Smooth muscle cell (in vitro differentiated cells): ENCODE results near the gene MS4A8. TPM values are rescaled to one million over a fixed set of nuclear protein-coding genes. Genes with fewer than 3 reads are reported as not detected.
"Not testable (repeated sequence)": the region's sequence is repeated elsewhere in the genome, so short reads cannot be mapped to it uniquely, and the experiment has no call there.

Experiments
- DNase-seq: peaks from one replicate; lab custom pipeline; 2025; ENCODE audit not compliant: unreplicated experiment; lab: John Stamatoyannopoulos, UW
- H2AFZ ChIP-seq: fragments of 200-600 bp; sonication (generic); 2 replicates; pipeline ENCODE4 v1.6.0; 2016; ENCODE audit warnings: antibody characterized with exemption, low read depth, mild to moderate bottlenecking
- H3F3A ChIP-seq: fragments of 200-600 bp; sonication (generic); 2 replicates; pipeline ENCODE4 v1.6.0; 2017; ENCODE audit warnings: antibody characterized with exemption, low read depth
- H3K27ac ChIP-seq: fragments of 200-600 bp; sonication (generic); 2 replicates; pipeline ENCODE4 v1.5.1; 2016; ENCODE audit warnings: low read depth, mild to moderate bottlenecking
- H3K27me3 ChIP-seq: fragments of 200-600 bp; sonication (generic); 2 replicates; pipeline ENCODE4 v1.6.1; 2016; ENCODE audit warnings: low read depth, mild to moderate bottlenecking
- H3K36me3 ChIP-seq: fragments of 200-600 bp; sonication (generic); 2 replicates; pipeline ENCODE4 v1.5.1; 2016; ENCODE audit warnings: low read depth
- H3K4me1 ChIP-seq: fragments of 200-600 bp; sonication (generic); 2 replicates; pipeline ENCODE4 v1.5.1; 2016; ENCODE audit warnings: low read depth
- H3K4me2 ChIP-seq: fragments of 200-600 bp; sonication (generic); 2 replicates; pipeline ENCODE4 v1.6.0; 2016; ENCODE audit warnings: mild to moderate bottlenecking
- H3K4me3 ChIP-seq: fragments of 200-600 bp; sonication (generic); 2 replicates; pipeline ENCODE4 v1.5.1; 2016; ENCODE audit warnings: mild to moderate bottlenecking
- H3K79me2 ChIP-seq: fragments of 200-600 bp; sonication (generic); 2 replicates; pipeline ENCODE4 v1.6.0; 2016; ENCODE audit warnings: low read depth, mild to moderate bottlenecking
- H3K9ac ChIP-seq: fragments of 200-600 bp; sonication (generic); 2 replicates; pipeline ENCODE4 v1.6.0; 2016; ENCODE audit warnings: low read depth
- H3K9me3 ChIP-seq: fragments of 200-600 bp; sonication (generic); replicated peaks from 2 replicates; pipeline ENCODE4 v1.5.1; 2016; ENCODE audit warnings: low read depth
- H4K20me1 ChIP-seq: fragments of 200-600 bp; sonication (generic); 2 replicates; pipeline ENCODE4 v1.6.0; 2016; ENCODE audit warnings: low read depth
- WGBS: methylation state at CpG from one replicate; pipeline ENCODE4 v1.1.7; 2016; ENCODE audit warnings: low lambda C conversion rate; 5-methylcytosine and 5-hydroxymethylcytosine counted together
- polyA plus RNA-seq: library from polyadenylated mRNA; unstranded; fragments of >200 nt; fragmentation: Nextera tagmentation; extraction: Ambion mirVana; gene quantifications from 2 replicates; pipeline ENCODE4 v1.2.1, GENCODE V29; 2016
- total RNA-seq: library from RNA; depleted of rRNA; stranded (reverse); fragments of >200 nt; gene quantifications from 2 replicates; pipeline ENCODE4 v1.2.3, GENCODE V29; 2014
- TF ChIP-seq, protein P1 (sequence below): fragments of 200-600 bp; sonication (generic); IDR thresholded peaks from 2 replicates; pipeline ENCODE4 v1.5.1; 2017; ENCODE audit warnings: borderline replicate concordance, mild to moderate bottlenecking, antibody characterized with exemption; ENCODE audit not compliant: insufficient read depth, poor library complexity, severe bottlenecking

Gene MS4A8
- total and polyA plus RNA-seq, 2 experiments from 2014 or later: not detected

DNA sequence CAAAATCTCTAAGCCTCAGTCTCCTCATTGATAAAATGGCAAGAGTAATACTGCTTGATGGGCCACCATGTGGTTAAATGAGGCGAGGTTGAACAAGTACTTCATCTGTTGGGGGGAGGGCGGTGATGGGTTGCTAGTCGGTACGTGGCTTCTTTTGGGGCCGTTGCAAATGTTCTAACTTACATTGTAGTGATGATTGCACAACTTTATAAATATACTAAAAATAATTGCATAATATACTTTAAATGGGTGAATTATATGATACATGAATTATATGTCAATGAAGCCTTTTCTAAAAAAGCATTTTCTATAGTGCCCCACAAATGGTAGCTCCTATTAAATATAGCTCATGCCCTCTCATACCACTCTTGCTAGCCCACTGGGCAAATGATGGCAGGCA, 6.5 kb downstream of the MS4A8 start:
- no peaks in the 10 kb centered on the region for H3K36me3 ChIP-seq
- no peaks in the 10 kb centered on the region for H4K20me1 ChIP-seq
- H3K79me2 ChIP-seq: no peaks in the 10 kb centered on the region
- H3K9ac ChIP-seq: no peak overlapping the region
- no peak overlapping the region for H3K27ac ChIP-seq
- 87% methylated on average over 5 of the region's 5 CpGs for WGBS
- H3F3A ChIP-seq: no peaks in the 10 kb centered on the region
- no peaks in the 10 kb centered on the region for H3K27me3 ChIP-seq
- DNase-seq: no peak
- TF ChIP-seq, protein P1, sequence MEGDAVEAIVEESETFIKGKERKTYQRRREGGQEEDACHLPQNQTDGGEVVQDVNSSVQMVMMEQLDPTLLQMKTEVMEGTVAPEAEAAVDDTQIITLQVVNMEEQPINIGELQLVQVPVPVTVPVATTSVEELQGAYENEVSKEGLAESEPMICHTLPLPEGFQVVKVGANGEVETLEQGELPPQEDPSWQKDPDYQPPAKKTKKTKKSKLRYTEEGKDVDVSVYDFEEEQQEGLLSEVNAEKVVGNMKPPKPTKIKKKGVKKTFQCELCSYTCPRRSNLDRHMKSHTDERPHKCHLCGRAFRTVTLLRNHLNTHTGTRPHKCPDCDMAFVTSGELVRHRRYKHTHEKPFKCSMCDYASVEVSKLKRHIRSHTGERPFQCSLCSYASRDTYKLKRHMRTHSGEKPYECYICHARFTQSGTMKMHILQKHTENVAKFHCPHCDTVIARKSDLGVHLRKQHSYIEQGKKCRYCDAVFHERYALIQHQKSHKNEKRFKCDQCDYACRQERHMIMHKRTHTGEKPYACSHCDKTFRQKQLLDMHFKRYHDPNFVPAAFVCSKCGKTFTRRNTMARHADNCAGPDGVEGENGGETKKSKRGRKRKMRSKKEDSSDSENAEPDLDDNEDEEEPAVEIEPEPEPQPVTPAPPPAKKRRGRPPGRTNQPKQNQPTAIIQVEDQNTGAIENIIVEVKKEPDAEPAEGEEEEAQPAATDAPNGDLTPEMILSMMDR: no peak
- no peak overlapping the region for H3K4me3 ChIP-seq
- H3K9me3 ChIP-seq: no peaks in the 10 kb centered on the region
- no peak overlapping the region for H2AFZ ChIP-seq
- H3K4me1 ChIP-seq: no peaks in the 10 kb centered on the region
- H3K4me2 ChIP-seq: no peak overlapping the region

DNA sequence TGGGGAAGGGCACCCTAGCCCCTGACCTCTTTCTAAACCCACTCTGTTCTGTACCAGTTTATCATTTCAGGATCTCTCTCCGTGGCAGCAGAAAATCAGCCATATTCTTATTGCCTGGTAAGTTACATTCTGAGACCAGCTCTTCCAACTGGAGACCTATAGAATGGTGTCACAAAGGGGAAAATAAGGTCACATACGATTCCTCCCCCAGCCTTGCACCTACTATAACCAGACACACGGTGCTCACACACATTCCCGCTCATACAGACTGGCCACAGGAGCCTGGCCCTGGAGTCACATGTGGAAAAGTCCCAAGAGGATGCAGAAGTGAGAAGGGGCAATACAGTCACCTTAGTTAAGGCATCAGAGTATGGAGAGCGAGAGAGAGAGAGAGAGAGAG, 7.5 kb downstream of the MS4A8 start:
- H3K27me3 ChIP-seq: no peaks in the 10 kb centered on the region
- H3F3A ChIP-seq: no peaks in the 10 kb centered on the region
- no peaks in the 10 kb centered on the region for H3K36me3 ChIP-seq
- DNase-seq: no peak
- TF ChIP-seq, protein P1: no peak
- H3K9ac ChIP-seq: no peak overlapping the region
- no peaks in the 10 kb centered on the region for H4K20me1 ChIP-seq
- no peak overlapping the region for H3K4me2 ChIP-seq
- H2AFZ ChIP-seq: no peak overlapping the region
- no peaks in the 10 kb centered on the region for H3K4me1 ChIP-seq
- H3K79me2 ChIP-seq: no peaks in the 10 kb centered on the region
- no peaks in the 10 kb centered on the region for H3K9me3 ChIP-seq
- H3K4me3 ChIP-seq: no peak overlapping the region
- no peak overlapping the region for H3K27ac ChIP-seq
- 69% methylated on average over 5 of the region's 5 CpGs for WGBS

DNA sequence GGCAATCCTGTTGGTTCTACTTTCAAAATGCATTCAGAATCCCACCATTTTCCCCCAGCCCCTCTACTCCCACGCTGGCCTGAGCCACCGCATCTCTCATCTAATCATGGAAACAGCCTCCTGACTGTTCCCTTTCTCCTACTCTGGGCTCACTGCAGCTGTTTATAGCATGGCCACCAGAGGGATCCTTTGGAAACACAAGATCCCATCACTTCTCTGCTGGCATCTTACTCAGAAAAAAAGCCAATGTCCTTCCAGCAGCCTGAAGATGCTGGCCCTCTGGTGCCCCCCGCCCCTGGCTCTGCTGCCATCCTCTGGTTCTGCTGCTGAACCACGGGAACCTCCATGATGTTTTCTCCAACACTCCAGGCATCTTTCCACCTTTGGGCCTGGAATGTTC, 11.1 kb downstream of the MS4A8 start:
- Histone ChIP-seq H3K27ac (no peak overlapping the region), H3K4me3 (no peak overlapping the region), H3K27me3 (no peaks in the 10 kb centered on the region), H3K9me3 (no peaks in the 10 kb centered on the region), H3F3A (no peaks in the 10 kb centered on the region), H3K36me3 (no peaks in the 10 kb centered on the region), H3K4me2 (no peak overlapping the region), H2AFZ (no peak overlapping the region), H4K20me1 (no peaks in the 10 kb centered on the region), H3K4me1 (no peaks in the 10 kb centered on the region), H3K9ac (no peak overlapping the region), H3K79me2 (no peaks in the 10 kb centered on the region)
- TF ChIP-seq, protein P1: no peak
- no peak for DNase-seq
- WGBS: 51% methylated on average over 4 of the region's 4 CpGs

DNA sequence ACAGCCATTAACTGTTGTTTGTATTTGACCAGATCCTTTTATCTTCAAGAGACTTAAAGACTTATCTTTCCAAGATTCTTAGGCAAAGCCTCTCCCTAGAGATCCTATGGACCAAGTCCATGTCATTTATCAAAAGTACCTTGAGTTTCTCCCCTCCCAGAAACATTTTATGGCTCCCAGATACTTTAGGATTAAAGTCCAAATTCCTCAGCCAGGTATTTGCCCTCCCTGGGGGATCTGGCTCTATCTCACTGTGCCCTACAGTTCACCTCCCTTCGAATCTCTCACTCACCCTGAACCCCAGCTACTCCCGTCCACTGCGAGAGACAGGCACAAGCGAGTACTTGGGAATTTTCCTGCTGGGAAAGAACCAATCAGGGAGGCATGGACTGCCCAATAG, 11.9 kb downstream of the MS4A8 start:
- TF ChIP-seq, protein P1: no peak
- Histone ChIP-seq H3K4me2 (no peak overlapping the region), H3K79me2 (no peaks in the 10 kb centered on the region)

DNA sequence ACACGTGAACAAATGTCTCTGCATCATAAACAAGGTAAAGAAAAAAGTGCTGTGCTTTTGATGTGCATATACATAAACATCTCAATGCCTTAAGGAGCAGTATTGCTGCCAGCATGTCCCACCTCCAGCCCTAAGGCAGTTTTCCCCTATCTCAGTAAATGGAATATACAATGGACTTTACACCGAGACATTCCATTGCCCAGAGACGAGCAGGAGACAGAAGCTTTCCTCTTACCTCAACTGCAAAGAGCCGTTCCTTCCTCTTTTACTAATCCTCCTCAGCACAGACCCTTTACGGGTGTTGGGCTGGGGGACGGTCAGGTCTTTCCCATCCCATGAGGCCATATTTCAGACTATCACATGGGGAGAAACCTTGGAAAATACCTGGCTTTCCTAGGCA, 14.0 kb downstream of the MS4A8 start:
- H3K4me2 ChIP-seq, H3K9ac ChIP-seq, H2AFZ ChIP-seq, H3K9me3 ChIP-seq, H3K36me3 ChIP-seq, H3K79me2 ChIP-seq, H3K4me1 ChIP-seq, H3F3A ChIP-seq, H3K4me3 ChIP-seq, DNase-seq, H4K20me1 ChIP-seq, H3K27me3 ChIP-seq, H3K27ac ChIP-seq: not testable (repeated sequence)
- WGBS: 68% methylated on average over 6 of the region's 6 CpGs

More for the DNA sequence above, 11.9 kb downstream of the MS4A8 start:
- no peak for DNase-seq
- H3F3A ChIP-seq: no peaks in the 10 kb centered on the region
- 78% methylated on average over 4 of the region's 4 CpGs for WGBS
- no peaks in the 10 kb centered on the region for H3K36me3 ChIP-seq
- H3K9ac ChIP-seq: no peak overlapping the region
- H3K4me1 ChIP-seq: no peaks in the 10 kb centered on the region
- no peaks in the 10 kb centered on the region for H3K9me3 ChIP-seq
- H3K27me3 ChIP-seq: no peaks in the 10 kb centered on the region
- no peaks in the 10 kb centered on the region for H4K20me1 ChIP-seq
- H3K4me3 ChIP-seq: no peak overlapping the region
- no peak overlapping the region for H3K27ac ChIP-seq
- H2AFZ ChIP-seq: no peak overlapping the region
